ENCODE measurements around the gene CYP4F8.
A peak's percentile ranks its signal among the peaks of the same experiment; 100 is the strongest.

The CYP4F8 gene

DNA sequence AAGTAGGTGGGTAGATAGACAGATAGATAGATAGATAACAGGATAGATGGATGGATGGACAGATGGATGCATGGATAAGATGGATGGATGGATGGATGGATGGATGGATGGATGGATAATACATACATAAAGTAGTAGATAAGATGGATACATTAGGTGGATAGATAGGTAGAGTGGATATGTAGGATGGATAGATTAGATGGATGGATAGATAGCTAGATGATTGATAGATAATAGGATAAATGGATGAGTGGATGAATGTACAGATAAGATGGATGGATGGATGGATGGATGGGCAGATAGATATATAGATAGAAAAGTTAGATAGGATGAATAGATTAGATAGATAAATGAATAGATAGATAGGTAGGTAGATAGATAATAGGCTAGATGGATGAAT, 27.8 kb downstream of the CYP4F8 start:
- no peak for DNase-seq (ENCODE audit: low read depth in 1 of 2, low spot score in 1 of 2)
- H3K27me3 ChIP-seq (ENCODE audit: insufficient read depth, poor library complexity, severe bottlenecking), result no peaks in the 10 kb centered on the region

DNA sequence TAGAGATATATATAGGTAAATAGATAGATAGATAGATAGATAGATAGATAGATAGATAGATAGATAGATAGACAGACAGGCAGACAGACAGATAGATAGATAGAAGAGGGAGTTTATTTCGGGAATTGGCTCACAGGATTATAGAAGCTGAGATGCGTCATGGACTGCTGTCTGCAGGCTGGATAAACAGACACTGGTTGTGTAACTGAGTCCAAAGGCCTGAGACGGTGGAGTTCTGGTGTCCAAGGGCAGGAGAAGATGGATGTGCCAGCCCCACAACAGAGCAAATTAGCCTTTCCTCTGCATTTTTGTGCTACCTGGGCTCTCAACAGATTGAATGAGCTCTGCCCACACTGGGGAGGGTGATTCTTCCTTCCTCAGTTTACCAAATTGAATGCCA, 28.4 kb downstream of the CYP4F8 start:
- no peak for TF ChIP-seq POLR2AphosphoS5 (IDR thresholded peaks at IDR 0.05; ENCODE audit: low read depth)
- no peak for TF ChIP-seq SPI1 (IDR thresholded peaks at IDR 0.05; ENCODE audit: borderline replicate concordance, low read depth)
- TF ChIP-seq, protein P1, sequence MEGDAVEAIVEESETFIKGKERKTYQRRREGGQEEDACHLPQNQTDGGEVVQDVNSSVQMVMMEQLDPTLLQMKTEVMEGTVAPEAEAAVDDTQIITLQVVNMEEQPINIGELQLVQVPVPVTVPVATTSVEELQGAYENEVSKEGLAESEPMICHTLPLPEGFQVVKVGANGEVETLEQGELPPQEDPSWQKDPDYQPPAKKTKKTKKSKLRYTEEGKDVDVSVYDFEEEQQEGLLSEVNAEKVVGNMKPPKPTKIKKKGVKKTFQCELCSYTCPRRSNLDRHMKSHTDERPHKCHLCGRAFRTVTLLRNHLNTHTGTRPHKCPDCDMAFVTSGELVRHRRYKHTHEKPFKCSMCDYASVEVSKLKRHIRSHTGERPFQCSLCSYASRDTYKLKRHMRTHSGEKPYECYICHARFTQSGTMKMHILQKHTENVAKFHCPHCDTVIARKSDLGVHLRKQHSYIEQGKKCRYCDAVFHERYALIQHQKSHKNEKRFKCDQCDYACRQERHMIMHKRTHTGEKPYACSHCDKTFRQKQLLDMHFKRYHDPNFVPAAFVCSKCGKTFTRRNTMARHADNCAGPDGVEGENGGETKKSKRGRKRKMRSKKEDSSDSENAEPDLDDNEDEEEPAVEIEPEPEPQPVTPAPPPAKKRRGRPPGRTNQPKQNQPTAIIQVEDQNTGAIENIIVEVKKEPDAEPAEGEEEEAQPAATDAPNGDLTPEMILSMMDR (IDR thresholded peaks at IDR 0.05; ENCODE audit: insufficient read depth, low read length), result no peak
- no peak for TF ChIP-seq GABPA (IDR thresholded peaks at IDR 0.05; ENCODE audit: low read depth)
- no peak for TF ChIP-seq REST (IDR thresholded peaks at IDR 0.05; ENCODE audit: insufficient replicate concordance, low read depth)
- no peak overlapping the region for H3K4me3 ChIP-seq (replicated peaks; ENCODE audit: insufficient read depth, low read length)
- H3K27ac ChIP-seq (replicated peaks), result no peak overlapping the region
- H3K27me3 ChIP-seq (ENCODE audit: insufficient read depth, poor library complexity, severe bottlenecking), result no peaks in the 10 kb centered on the region
- DNase-seq (ENCODE audit: low read depth in 1 of 2, low spot score in 1 of 2), result no peak

More for the DNA sequence above, 27.8 kb downstream of the CYP4F8 start:
- H3K27ac ChIP-seq (replicated peaks), result peak overlapping the region; percentile 89
- H3K4me3 ChIP-seq (replicated peaks; ENCODE audit: insufficient read depth, low read length), result no peak overlapping the region; the same call in 1 of the 2 replicates
- TF ChIP-seq POLR2AphosphoS5 (IDR thresholded peaks at IDR 0.05; ENCODE audit: low read depth) (no peak), GABPA (IDR thresholded peaks at IDR 0.05; ENCODE audit: low read depth) (no peak), REST (IDR thresholded peaks at IDR 0.05; ENCODE audit: insufficient replicate concordance, low read depth) (no peak), SPI1 (IDR thresholded peaks at IDR 0.05; ENCODE audit: borderline replicate concordance, low read depth) (no peak)
- TF ChIP-seq, protein P1 (IDR thresholded peaks at IDR 0.05; ENCODE audit: insufficient read depth, low read length), result no peak

- TF ChIP-seq REST (IDR thresholded peaks at IDR 0.05; ENCODE audit: insufficient replicate concordance, low read depth) (no peak), SPI1 (IDR thresholded peaks at IDR 0.05; ENCODE audit: borderline replicate concordance, low read depth) (no peak), GABPA (IDR thresholded peaks at IDR 0.05; ENCODE audit: low read depth) (no peak), POLR2AphosphoS5 (IDR thresholded peaks at IDR 0.05; ENCODE audit: low read depth) (no peak)
- TF ChIP-seq, protein P1 (IDR thresholded peaks at IDR 0.05; ENCODE audit: insufficient read depth, low read length), result no peak
- Histone ChIP-seq H3K27me3 (ENCODE audit: insufficient read depth, poor library complexity, severe bottlenecking) (no peaks in the 10 kb centered on the region), H3K4me3 (replicated peaks; ENCODE audit: insufficient read depth, low read length) (no peak overlapping the region), H3K27ac (replicated peaks) (no peak overlapping the region)
- no peak for DNase-seq (ENCODE audit: low read depth in 1 of 2, low spot score in 1 of 2)
Observed at GRCh38 chr19:15644066-15644741, 29.2 kb downstream of the CYP4F8 start.

All from HL-60 (cell line).